Esophagus squamous epithelium (tissue), 4 donors: ENCODE results near the gene GBE1.

Experiments used
- CTCF ChIP-seq, 6 experiments: fragments of 450-650 bp in 4 of 6; fragments of 200-600 bp in 2 of 6; sonication (generic) in 2 of 6; IDR thresholded peaks; one replicate each; pipeline ENCODE4 v1.5.1; 2016 to 2019; ENCODE audit warnings: antibody characterized with exemption in 6 of 6, mild to moderate bottlenecking in 4 of 6, moderate library complexity in 4 of 6
- POLR2A ChIP-seq, 4 donors: fragments of 450-650 bp; IDR thresholded peaks; one replicate each; pipeline ENCODE4 v1.6.1; 2017; ENCODE audit warnings: antibody characterized with exemption in 4 of 4, mild to moderate bottlenecking in 4 of 4, moderate library complexity in 3 of 4

- no peak for TF ChIP-seq POLR2A (IDR thresholded peaks at IDR 0.05)
- TF ChIP-seq CTCF (IDR thresholded peaks at IDR 0.05) = no peak
Observed at GRCh38 chr3:81476692-81477091, 284.8 kb downstream of the GBE1 start.
